Epithelial cell of esophagus (primary cell): ENCODE measurements around the gene FUT9.
A peak's percentile ranks its signal among the peaks of the same experiment; 100 is the strongest.

Experiments
- DNase-seq: peaks from one replicate; pipeline ENCODE4 v3.0.0; 2010; ENCODE audit warnings: low read depth
- H3K4me3 ChIP-seq: 2 replicates; pipeline ENCODE4 v1.5.1; 2011; ENCODE audit warnings: mild to moderate bottlenecking, low read length, control low read depth
- CTCF ChIP-seq: IDR thresholded peaks from 2 replicates; pipeline ENCODE4 v1.5.1; 2011; ENCODE audit warnings: low read depth, mild to moderate bottlenecking, low read length, control low read depth, inconsistent platforms; ENCODE audit not compliant: insufficient read depth; ENCODE audit errors: missing control alignments

Gene FUT9

GRCh38 chr6:96124778-96125177 is 109.0 kb downstream of the FUT9 start:
- TF ChIP-seq CTCF = no peak

GRCh38 chr6:96138406-96138805 is 122.6 kb downstream of the FUT9 start:
- DNase-seq = no peak
- H3K4me3 ChIP-seq = no peak overlapping the region
- no peak for TF ChIP-seq CTCF

More at GRCh38 chr6:96124778-96125177, 109.0 kb downstream of the FUT9 start:
- H3K4me3 ChIP-seq = no peak overlapping the region
- peak; percentile 9 for DNase-seq

- DNase-seq = no peak
- no peak for TF ChIP-seq CTCF
- no peak overlapping the region for H3K4me3 ChIP-seq
These were observed 126.4 kb downstream of the FUT9 start for GRCh38 chr6:96142142-96142541.

GRCh38 chr6:96150431-96150830 is 134.7 kb downstream of the FUT9 start:
- no peak for TF ChIP-seq CTCF
- no peak for DNase-seq
- no peak overlapping the region for H3K4me3 ChIP-seq

GRCh38 chr6:96151707-96152106 is 135.9 kb downstream of the FUT9 start:
- H3K4me3 ChIP-seq = no peak overlapping the region
- no peak for DNase-seq
- TF ChIP-seq CTCF = no peak

GRCh38 chr6:96152114-96152708 is 136.4 kb downstream of the FUT9 start:
- DNase-seq = no peak
- no peak overlapping the region for H3K4me3 ChIP-seq
- TF ChIP-seq CTCF = no peak

GRCh38 chr6:96153775-96154174 is 138.0 kb downstream of the FUT9 start:
- no peak overlapping the region for H3K4me3 ChIP-seq
- no peak for TF ChIP-seq CTCF
- DNase-seq = no peak
